ENCODE results near the gene FGF1.

FGF1 gene

GRCh38 chr5:142685418-142686209, at the start of gene FGF1:
FGF1 (minus strand) TSS chr5:142686090; CDS start chr5:142614127, 71,963 bp downstream.
- DNase-seq (ENCODE audit: low read depth in 2 of 2) = peak; percentile 35 to 48
- no peak within 1 kb of the TSS for H3K4me3 ChIP-seq (replicated peaks in 1 of 2; ENCODE audit: low read depth in 2 of 2, low read length in 2 of 2)
- TF ChIP-seq CTCF (IDR thresholded peaks at IDR 0.05; ENCODE audit: low read depth, low read length) = no peak

- no peak for DNase-seq (ENCODE audit: low read depth in 2 of 2)
- no peak for TF ChIP-seq CTCF (IDR thresholded peaks at IDR 0.05; ENCODE audit: low read depth, low read length)
- H3K4me3 ChIP-seq (replicated peaks in 1 of 2; ENCODE audit: low read depth in 2 of 2, low read length in 2 of 2) = no peak overlapping the region
Observed at GRCh38 chr5:142727735-142728047, 41.8 kb upstream of the FGF1 start.

GRCh38 chr5:142726188-142726731, 40.4 kb upstream of the FGF1 start:
- no peak overlapping the region for H3K4me3 ChIP-seq (replicated peaks in 1 of 2; ENCODE audit: low read depth in 2 of 2, low read length in 2 of 2)
- peak; percentile 89 to 97 for DNase-seq (ENCODE audit: low read depth in 2 of 2)
- TF ChIP-seq CTCF (IDR thresholded peaks at IDR 0.05; ENCODE audit: low read depth, low read length) = no peak

- peak; percentile 15 to 36 for DNase-seq (ENCODE audit: low read depth in 2 of 2)
- no peak overlapping the region for H3K4me3 ChIP-seq (replicated peaks in 1 of 2; ENCODE audit: low read depth in 2 of 2, low read length in 2 of 2)
- no peak for TF ChIP-seq CTCF (IDR thresholded peaks at IDR 0.05; ENCODE audit: low read depth, low read length)
Observed at GRCh38 chr5:142725231-142726187, 39.6 kb upstream of the FGF1 start.

GRCh38 chr5:142724821-142725220, 38.9 kb upstream of the FGF1 start:
- TF ChIP-seq CTCF (IDR thresholded peaks at IDR 0.05; ENCODE audit: low read depth, low read length) = no peak
- DNase-seq (ENCODE audit: low read depth in 2 of 2) = no peak
- no peak overlapping the region for H3K4me3 ChIP-seq (replicated peaks in 1 of 2; ENCODE audit: low read depth in 2 of 2, low read length in 2 of 2)

- no peak for TF ChIP-seq CTCF (IDR thresholded peaks at IDR 0.05; ENCODE audit: low read depth, low read length)
- H3K4me3 ChIP-seq (replicated peaks in 1 of 2; ENCODE audit: low read depth in 2 of 2, low read length in 2 of 2) = no peak overlapping the region
- DNase-seq (ENCODE audit: low read depth in 2 of 2) = no peak
Observed at GRCh38 chr5:142722896-142723295, 37.0 kb upstream of the FGF1 start.

All from cardiac fibroblast (primary cell).